ENCODE data around the gene MYBPC1. TPM values are rescaled to one million over a fixed set of nuclear protein-coding genes. Genes with fewer than 3 reads are reported as not detected.

The MYBPC1 gene
- total RNA-seq, 1 experiment from 2014 or later = not detected

DNA sequence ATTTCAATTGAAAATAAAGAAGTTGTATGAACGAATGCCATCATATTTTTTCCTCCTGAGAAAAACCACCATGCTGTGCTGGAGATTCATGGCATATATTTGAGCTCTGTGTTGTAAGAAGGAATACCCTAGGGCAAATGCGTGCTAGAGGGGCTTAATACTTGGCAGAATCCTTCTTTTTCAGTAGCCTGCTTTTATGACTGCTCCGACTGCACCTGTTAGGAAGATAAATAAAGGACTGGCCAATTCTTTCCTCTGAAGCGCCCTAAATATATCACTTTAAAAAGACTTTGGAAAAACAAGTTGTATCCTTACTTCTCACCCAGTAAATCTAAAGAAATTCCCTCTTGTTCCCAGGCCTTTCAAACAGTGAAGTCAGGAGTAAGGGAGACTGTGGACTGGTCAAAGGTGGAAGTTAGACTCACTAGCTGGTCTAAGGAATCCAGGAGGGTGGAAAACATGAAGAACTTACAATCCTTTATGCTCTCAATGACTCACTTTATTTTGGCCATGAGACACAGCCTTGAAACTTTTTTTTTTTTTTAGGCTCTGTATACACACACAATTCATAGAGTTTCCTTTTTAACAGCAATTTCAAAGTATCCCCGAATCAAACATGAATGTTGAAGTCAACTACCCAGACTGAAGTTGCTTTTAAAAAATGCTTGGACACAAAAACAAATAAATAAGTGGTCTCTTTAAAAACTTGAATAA, 5.2 kb downstream of the MYBPC1 start:
- DNase-seq (ENCODE audit: low read depth) = peak; percentile 38

- DNase-seq (ENCODE audit: low read depth) = no peak
Observed at GRCh38 chr12:101604132-101604531, 9.4 kb downstream of the MYBPC1 start.

GRCh38 chr12:101607894-101608293, 13.1 kb downstream of the MYBPC1 start:
- DNase-seq (ENCODE audit: low read depth) = no peak

DNA sequence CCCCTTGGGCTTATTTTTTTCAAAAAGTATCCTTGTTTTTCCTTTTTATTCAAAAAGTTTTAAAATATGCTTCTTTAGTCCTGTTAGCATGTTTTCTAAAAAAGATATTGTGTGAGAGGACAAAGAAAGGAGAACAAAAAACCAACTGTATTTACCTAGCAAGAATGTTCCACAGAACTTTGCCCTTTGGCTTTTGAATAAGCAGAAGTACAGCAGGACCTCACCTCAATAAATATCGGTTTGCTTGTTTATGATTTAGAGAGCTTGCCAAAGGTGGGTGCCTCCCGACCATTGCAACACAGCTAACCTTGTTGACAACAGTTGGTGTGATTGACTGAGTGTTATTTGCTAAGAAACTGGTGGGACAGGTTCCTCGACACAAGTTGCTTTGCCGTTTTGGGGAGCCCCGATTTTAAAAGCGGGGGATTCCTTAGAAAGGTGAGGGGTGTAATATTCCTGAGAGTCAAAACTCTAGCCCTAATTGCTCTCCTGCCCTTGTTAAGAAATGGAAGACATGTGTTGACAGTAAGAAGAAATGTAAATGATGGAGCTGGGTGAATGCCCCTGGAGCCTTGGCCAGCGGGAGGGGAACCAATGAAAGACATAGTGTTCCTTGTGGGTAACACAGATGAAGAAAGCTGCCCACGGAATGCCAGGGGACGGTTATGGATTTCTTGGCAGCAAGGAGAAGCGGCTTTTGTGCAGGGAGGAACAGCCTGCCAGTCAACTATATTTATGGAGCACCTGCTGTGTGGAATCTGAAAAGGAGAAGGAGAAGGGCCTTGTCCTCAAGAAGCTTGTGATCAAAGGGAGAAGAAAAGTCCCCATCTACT, 13.7 kb downstream of the MYBPC1 start:
- no peak for DNase-seq (ENCODE audit: low read depth)

DNA sequence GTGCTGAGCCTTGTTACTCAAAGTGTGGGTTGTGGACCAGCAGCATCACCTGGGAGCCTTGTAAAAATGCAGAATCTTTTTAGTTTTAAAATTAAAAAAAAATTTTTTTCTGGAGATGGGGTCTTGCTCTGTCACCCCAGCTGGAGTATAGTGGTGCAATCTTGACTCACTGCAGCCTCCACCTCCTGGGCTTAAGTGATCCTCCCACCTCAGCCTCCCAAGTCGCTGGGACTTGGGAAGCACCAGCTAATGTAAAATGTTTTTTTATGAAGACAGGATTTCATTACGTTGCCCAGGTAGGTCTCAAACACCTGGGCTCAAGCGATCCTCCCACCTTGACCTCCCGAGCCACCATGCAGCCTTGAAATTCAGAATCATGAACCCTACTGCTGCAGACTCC, 14.4 kb downstream of the MYBPC1 start:
- DNase-seq (ENCODE audit: low read depth) = no peak

DNA sequence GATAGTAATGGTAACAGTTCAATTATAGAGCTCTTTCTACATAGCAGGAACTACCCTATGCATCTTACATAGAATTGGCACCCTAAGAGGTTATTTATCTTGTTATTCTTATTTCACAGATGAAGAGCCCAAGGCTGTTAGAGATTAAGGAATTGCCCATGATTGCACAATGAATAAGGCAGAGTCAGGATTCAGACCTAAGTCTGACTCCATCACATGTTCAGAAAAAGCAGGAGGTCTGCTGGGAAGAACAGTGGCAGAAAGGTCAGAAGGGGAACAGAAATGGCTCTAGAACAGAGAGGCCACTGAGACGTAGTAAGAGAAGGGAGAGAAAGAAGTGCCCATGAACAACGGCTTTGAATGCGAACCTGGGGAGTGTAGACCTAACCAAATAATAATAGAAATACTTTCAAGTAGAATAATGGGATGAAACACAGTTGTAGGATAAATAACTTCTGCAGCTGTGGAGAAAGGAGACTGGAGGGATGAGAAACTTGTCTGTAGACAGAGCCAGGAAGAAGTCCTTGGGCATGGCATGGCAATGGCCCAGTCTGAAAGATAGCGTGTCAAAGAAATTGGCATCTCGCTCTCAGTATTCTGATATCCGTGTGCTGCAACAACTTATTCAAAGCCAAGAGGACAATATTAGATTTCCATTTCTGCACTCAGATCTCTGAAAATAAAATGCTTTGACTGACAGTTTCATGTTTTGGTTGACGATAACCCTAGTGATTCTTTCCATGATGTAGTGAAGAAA, 17.6 kb downstream of the MYBPC1 start:
- no peak for DNase-seq (ENCODE audit: low read depth)

GRCh38 chr12:101616027-101616494, 21.3 kb downstream of the MYBPC1 start:
- peak; percentile 8 for DNase-seq (ENCODE audit: low read depth)

DNA sequence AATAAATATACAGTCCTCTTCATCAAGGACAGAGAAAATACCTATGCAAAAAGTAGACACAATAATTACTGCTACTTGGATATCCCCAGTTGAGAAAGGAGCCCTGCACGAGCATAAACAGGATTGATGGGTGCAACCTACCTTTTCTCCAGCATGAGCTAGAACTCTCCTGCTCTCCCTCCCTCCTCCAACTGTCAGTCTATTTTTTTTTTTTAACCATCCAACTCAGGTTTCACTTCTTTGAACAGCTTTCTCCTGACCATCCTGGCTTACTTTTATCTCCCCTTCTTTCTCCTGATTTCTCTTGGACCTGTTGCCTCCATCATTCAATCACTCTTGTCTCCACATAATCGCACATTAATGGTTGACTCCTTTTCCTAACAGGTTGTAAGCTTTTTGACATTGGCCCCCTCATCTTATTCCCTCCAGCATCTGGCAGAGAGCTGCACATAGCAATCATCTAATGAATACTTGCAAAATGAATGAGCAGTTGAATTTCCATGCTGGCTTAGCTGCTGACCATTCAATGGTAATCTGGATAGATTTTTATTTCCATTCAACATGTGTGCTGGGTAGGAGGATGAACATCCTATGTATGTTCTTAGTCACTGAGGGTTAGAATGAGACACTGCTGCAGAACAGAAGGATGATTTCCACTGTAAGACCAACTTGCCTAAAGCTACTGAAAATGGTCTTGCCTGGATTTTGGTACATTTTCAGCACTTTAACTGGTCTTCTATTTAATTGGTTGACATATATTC, 24.4 kb downstream of the MYBPC1 start:
- no peak for DNase-seq (ENCODE audit: low read depth)

GRCh38 chr12:101619858-101620761, 25.3 kb downstream of the MYBPC1 start:
- DNase-seq (ENCODE audit: low read depth) = no peak

- no peak for DNase-seq (ENCODE audit: low read depth)
Observed at GRCh38 chr12:101620762-101621133, 26.0 kb downstream of the MYBPC1 start.

- no peak for DNase-seq (ENCODE audit: low read depth)
Observed at GRCh38 chr12:101628676-101629075, 33.9 kb downstream of the MYBPC1 start.

DNA sequence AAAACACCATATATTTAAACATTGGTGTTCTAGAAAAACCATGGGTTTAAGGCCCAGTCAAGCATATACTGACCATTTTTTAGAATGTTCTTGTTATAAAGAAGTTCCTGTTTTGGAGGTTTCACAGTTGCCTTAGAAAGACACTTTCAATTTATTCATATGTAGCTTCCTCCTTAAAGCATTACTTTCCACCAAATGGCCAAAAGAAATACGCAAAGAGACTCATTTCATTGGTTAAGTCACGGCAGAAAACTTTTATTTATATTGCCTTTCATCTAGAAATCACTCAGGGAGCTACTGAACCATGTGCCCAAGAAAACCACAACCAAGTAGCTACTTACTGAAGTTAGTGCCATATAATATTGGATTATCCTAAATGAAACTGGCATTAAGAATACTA, 40.0 kb downstream of the MYBPC1 start:
- DNase-seq (ENCODE audit: low read depth) = no peak

GRCh38 chr12:101637936-101638335, 43.2 kb downstream of the MYBPC1 start:
- peak; percentile 37 for DNase-seq (ENCODE audit: low read depth)

DNA sequence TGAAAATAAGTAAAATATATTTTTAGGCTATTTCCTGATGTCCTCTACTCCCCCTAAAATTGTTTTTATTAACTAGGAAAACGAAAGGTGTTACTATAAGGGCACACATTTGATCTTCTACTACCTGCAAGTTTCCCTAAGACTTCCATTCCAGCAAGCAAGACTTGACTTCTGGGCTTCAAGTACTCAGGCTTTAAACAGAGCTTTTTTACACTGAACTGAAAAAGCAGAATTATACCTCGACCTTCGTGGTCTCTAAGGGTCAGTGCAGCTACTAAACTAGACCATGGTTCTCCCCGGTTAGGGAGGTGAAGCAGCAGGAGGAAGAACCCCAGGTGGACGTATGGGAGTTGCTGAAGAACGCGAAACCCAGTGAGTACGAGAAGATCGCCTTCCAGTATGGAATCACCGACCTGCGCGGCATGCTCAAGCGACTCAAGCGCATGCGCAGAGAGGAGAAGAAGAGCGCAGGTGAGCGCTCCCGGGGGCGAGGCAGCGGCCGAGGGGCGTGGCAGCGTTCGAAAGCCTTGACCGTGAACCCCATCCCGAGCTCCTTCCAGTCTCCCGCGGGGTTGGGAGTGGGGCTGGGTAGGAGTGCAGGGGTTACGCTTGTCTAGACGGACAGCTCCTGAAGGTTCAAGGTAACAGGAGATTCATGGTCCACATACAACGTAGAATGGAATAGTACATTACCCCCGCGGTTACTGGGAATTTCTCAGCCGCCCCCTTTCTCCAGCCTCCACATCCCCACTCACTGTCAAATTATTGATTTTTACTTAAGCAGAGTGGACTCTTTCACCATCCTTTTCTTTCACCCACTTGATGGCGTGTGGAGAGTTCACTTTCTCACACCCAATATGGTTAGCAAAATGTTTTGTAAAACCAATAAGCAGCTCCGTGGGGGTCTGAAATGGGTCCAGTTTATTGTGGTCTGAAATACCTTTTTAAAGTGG, 47.6 kb downstream of the MYBPC1 start:
- DNase-seq (ENCODE audit: low read depth) = no peak

DNA sequence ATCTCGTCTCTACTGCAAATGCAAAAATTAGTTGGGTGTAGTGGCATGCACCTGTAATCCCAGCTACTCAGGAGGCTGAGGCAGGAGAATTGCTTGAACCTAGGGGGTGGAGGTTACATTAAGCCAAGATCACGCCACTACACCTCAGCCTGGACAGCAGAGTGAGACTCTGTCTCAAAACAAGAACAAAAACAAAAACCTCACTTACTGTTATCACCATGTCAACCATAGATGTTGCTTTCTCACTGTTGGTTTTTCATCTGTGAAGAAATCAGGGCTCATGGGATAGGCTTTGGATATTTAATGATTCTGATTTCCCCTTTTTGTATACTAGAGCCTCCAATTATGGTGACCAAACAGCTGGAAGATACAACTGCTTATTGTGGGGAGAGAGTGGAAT, 52.9 kb downstream of the MYBPC1 start:
- DNase-seq (ENCODE audit: low read depth) = no peak

DNA sequence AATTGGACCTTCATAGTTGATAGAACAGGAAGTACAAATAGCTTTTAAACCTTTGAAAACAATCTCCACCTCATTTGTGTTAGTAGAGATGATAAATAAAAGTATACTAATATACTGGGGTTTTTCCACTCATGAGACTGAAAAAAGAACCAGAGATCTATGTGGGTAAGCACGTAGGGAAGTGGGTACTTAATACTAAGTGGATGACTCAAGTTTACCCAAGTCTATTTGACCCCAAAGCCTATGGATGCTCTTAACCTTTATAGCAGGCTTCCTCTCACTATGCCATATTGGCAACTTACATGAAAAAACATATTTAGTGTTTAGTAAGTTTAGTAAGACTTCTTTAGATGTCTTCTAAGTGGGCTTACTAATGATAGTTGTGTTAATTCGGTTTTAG, 53.4 kb downstream of the MYBPC1 start:
- no peak for DNase-seq (ENCODE audit: low read depth)

DNA sequence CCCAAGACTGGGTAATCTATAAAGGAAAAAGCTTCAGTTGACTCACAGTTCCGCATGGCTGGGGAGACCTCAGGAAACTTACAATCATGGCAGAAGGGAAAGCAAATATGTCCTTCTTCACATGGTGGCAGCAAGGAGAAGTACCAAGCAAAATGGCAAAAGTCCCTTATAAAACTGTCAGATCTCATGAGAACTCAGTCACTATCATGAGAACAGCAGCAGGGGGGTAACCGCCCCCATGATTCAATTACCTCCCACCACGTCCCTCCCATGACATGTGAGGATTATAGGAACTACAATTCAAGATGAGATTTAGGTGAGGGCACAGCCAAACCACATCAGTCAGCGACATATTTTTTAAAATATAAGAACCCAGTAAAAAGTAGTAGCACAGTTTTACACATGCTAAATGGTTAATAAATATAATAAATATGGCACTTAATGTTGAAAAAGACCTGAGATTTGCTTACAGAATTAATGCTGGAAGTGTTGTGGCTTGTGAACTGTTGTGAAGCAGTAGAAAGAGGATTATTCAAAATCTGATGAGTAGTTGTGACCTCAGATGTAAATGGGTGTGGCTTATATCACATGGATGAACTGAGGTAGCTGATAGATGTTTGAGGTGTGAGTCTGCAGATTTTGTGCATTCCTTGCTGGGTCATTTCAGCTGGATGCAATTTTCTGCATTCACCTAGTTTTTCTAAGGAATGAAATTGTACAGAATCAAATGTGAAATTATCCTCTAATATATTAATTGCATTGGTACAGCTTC, 55.8 kb downstream of the MYBPC1 start:
- DNase-seq (ENCODE audit: low read depth) = no peak

DNA sequence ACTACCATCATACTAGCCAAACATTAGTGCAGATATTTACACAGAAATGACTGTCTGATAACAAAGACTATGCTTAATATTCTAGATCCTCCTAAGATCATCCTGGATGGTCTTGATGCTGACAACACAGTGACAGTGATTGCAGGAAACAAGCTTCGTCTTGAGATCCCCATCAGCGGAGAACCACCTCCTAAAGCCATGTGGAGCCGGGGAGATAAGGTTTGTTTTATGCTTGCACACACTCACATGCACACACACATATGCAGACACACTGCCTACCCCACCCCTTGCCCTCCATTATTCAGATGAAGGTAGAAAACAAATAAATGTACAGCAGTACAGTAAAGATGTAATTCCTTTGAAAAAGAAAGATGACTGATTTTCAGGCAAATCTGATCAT, 58.3 kb downstream of the MYBPC1 start:
- no peak for DNase-seq (ENCODE audit: low read depth)

DNA sequence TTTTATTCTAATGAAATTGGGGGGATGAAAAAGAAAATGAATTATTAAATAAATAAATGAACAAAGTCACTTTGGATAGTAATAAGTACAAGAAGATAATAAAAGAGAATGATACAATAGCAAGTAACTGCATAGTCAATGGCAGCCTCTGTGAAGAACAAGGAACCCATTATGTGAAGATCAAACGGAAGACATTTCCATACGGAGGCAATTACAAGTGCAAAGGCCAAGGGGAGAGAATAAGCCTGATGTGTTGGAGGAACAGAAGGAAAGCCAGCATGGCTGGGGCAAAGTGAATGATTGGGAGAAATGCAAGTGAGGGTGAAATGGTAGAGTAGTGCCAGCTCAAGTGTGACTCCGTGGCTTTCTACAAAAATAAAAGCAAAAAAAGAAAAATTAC, 58.7 kb downstream of the MYBPC1 start:
- no peak for DNase-seq (ENCODE audit: low read depth)

Measured in Daoy (cell line).